Left ventricle myocardium inferior (tissue), 1 donor: Measurements from ENCODE around the gene GADD45G. TPM values are rescaled to one million over a fixed set of nuclear protein-coding genes. Genes with fewer than 3 reads are reported as not detected.

Source experiments
- DNase-seq: peaks from one replicate; pipeline ENCODE4 v3.0.0-alpha.2; 2020
- H3K27ac ChIP-seq: fragments of 200-600 bp; replicated peaks from 2 replicates; pipeline ENCODE4 v1.8.0; 2021
- H3K27me3 ChIP-seq: fragments of 200-600 bp; 2 replicates; pipeline ENCODE4 v1.8.0; 2021; ENCODE audit warnings: low read depth
- H3K36me3 ChIP-seq: fragments of 200-600 bp; 2 replicates; pipeline ENCODE4 v1.8.0; 2021
- H3K4me1 ChIP-seq: fragments of 200-600 bp; 2 replicates; pipeline ENCODE4 v1.8.0; 2021
- H3K4me3 ChIP-seq: fragments of 200-600 bp; 2 replicates; pipeline ENCODE4 v1.8.0; 2021; ENCODE audit warnings: mild to moderate bottlenecking, moderate library complexity
- H3K9me3 ChIP-seq: fragments of 200-600 bp; replicated peaks from 2 replicates; pipeline ENCODE4 v1.8.0; 2021
- intact Hi-C: fragments of 100-400 bp; cut with micrococcal nuclease; formaldehyde crosslinking; loops from one replicate; pipeline ENCODE4 v1.11.0; 2022
- total RNA-seq: library from RNA; stranded (reverse); fragmentation: NEBNext Ultra II Directional; extraction: Animal tissue kit (Norgen Biotek cat#: 25700); gene quantifications from one replicate; pipeline ENCODE4 v1.2.1, GENCODE V29; 2021
- TF ChIP-seq, protein P1 (sequence below): fragments of 200-600 bp; IDR thresholded peaks from 2 replicates; pipeline ENCODE4 v1.8.0; 2021; ENCODE audit warnings: antibody characterized with exemption, mild to moderate bottlenecking, borderline replicate concordance
- donor health status: DM: no; HTN: yes; CAD: no; lungs with severe emphysema.

The GADD45G gene
- total RNA-seq, 1 donor from 2014 or later: 44.5 TPM

- TF ChIP-seq, protein P1, sequence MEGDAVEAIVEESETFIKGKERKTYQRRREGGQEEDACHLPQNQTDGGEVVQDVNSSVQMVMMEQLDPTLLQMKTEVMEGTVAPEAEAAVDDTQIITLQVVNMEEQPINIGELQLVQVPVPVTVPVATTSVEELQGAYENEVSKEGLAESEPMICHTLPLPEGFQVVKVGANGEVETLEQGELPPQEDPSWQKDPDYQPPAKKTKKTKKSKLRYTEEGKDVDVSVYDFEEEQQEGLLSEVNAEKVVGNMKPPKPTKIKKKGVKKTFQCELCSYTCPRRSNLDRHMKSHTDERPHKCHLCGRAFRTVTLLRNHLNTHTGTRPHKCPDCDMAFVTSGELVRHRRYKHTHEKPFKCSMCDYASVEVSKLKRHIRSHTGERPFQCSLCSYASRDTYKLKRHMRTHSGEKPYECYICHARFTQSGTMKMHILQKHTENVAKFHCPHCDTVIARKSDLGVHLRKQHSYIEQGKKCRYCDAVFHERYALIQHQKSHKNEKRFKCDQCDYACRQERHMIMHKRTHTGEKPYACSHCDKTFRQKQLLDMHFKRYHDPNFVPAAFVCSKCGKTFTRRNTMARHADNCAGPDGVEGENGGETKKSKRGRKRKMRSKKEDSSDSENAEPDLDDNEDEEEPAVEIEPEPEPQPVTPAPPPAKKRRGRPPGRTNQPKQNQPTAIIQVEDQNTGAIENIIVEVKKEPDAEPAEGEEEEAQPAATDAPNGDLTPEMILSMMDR: no peak
- Histone ChIP-seq H3K27ac (no peak overlapping the region), H3K4me3 (no peak overlapping the region), H3K9me3 (no peaks in the 10 kb centered on the region), H3K27me3 (peaks cover 6% of the 10 kb centered on the region), H3K4me1 (peaks cover 14% of the 10 kb centered on the region), H3K36me3 (no peaks in the 10 kb centered on the region)
- DNase-seq: no peak
- intact Hi-C loops: loop anchor here (10.0 kb wide), 1 partner anchor 1266 kb away; no protein-coding TSS in a partner anchor
These were observed 6.5 kb upstream of the GADD45G start for GRCh38 chr9:89598363-89598713.

DNA sequence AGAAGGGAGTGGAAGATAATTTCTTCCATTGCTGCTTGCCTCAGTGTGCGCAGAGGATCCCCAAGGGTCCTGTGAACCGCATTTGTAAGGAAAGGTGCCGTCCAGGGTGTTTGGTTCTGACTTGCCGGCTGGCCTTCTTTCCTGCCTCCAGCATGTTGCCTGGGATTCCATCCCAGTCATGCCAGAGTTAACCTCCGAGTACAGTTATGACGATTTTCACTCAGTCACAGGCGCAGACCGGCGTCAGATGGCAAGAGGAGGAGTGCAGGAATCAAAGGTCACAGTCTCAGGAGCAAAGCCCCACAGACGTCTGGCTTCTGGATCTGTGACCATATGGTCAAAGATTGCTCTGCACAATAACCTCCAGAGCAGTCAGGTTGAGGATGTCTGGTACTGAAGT is 5.9 kb upstream of the GADD45G start:
- Histone ChIP-seq H3K9me3 (no peaks in the 10 kb centered on the region), H3K4me1 (peaks cover 17% of the 10 kb centered on the region), H3K36me3 (no peaks in the 10 kb centered on the region), H3K27me3 (no peaks in the 10 kb centered on the region), H3K4me3 (no peak overlapping the region), H3K27ac (no peak overlapping the region)
- TF ChIP-seq, protein P1: no peak
- DNase-seq: no peak
- intact Hi-C loops: loop anchor here (10.0 kb wide), 1 partner anchor 1266 kb away; no protein-coding TSS in a partner anchor

GRCh38 chr9:89600831-89601230 is 4.0 kb upstream of the GADD45G start:
- Histone ChIP-seq H3K9me3 (no peaks in the 10 kb centered on the region), H3K4me1 (peaks cover 35% of the 10 kb centered on the region), H3K36me3 (peaks cover 2% of the 10 kb centered on the region), H3K27me3 (no peaks in the 10 kb centered on the region), H3K4me3 (no peak overlapping the region), H3K27ac (no peak overlapping the region)
- TF ChIP-seq, protein P1: no peak
- no peak for DNase-seq
- intact Hi-C loops: loop anchor here (10.0 kb wide), 2 partner anchors 64 to 324 kb away; no protein-coding TSS in a partner anchor

GRCh38 chr9:89601306-89601705 is 3.5 kb upstream of the GADD45G start:
- Histone ChIP-seq H3K27ac (no peak overlapping the region), H3K4me1 (peaks cover 40% of the 10 kb centered on the region), H3K9me3 (no peaks in the 10 kb centered on the region), H3K27me3 (no peaks in the 10 kb centered on the region), H3K4me3 (no peak overlapping the region), H3K36me3 (peaks cover 6% of the 10 kb centered on the region)
- intact Hi-C loops: loop anchor here (10.0 kb wide), 2 partner anchors 63 to 323 kb away; no protein-coding TSS in a partner anchor
- TF ChIP-seq, protein P1: no peak
- no peak for DNase-seq

GRCh38 chr9:89601856-89602562 is 2.8 kb upstream of the GADD45G start:
- TF ChIP-seq, protein P1: no peak

More at GRCh38 chr9:89601856-89602562, 2.8 kb upstream of the GADD45G start:
- peaks cover 47% of the 10 kb centered on the region for H3K4me1 ChIP-seq
- H3K27me3 ChIP-seq: no peaks in the 10 kb centered on the region
- H3K9me3 ChIP-seq: no peaks in the 10 kb centered on the region
- H3K27ac ChIP-seq: no peak overlapping the region
- DNase-seq: no peak
- H3K4me3 ChIP-seq: no peak overlapping the region
- intact Hi-C loops: loop anchor here (2.0 to 10.0 kb wide), 3 partner anchors 63 to 497 kb away; no protein-coding TSS in a partner anchor
- H3K36me3 ChIP-seq: peaks cover 7% of the 10 kb centered on the region
